ENCODE data around the gene ATG4A. TPM values are rescaled to one million over a fixed set of nuclear protein-coding genes. Genes with fewer than 3 reads are reported as not detected.

Gene ATG4A, protein sequence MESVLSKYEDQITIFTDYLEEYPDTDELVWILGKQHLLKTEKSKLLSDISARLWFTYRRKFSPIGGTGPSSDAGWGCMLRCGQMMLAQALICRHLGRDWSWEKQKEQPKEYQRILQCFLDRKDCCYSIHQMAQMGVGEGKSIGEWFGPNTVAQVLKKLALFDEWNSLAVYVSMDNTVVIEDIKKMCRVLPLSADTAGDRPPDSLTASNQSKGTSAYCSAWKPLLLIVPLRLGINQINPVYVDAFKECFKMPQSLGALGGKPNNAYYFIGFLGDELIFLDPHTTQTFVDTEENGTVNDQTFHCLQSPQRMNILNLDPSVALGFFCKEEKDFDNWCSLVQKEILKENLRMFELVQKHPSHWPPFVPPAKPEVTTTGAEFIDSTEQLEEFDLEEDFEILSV
- 9.6 and 9.8 TPM in 2 replicates for total RNA-seq

DNA sequence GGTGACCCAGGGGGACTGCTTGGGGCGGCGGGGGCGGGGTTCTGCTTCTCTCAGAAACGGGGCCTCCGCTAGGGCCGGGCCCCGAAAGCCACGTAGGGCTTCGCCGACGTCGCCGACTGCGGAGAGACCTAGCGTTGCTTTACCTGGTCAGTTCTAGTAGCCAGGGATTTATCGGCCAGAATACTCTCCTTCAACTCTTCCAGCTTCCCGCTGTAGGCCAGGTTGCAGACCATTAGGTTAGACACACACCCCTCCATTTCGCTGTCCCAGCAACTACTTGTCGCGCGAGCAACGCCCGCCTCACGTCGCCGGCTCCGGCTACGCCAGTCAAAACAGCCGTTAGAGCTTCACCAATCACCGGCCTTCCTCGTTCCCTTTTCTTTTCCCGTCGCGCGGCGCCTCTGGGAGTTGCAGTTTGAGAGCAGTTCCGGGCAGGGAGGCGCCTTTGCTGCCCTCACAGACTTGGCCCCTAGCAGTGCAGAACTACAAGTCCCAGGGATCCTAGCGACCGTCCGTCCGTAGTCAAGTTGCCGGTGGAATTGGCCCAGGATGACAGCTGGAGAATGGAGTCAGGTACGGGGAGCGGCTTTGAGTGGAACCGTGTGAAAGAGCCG is at the start of gene ATG4A, which contains the start of gene PSMD10:
TSS of gene ATG4A (plus strand) at position 515 of the 614 bp plus-strand sequence. CDS start at position 564, 49 bp downstream.
TSS of gene PSMD10 (minus strand) at position 279 of the 614 bp plus-strand sequence. CDS start at position 257, 22 bp downstream.
- H3K4me1 Mint-ChIP-seq (ENCODE audit: low read depth) = peaks cover 17% of the 10 kb centered on the region
- no peak within 1 kb of the TSS for H3K27ac Mint-ChIP-seq
- H3K36me3 Mint-ChIP-seq (ENCODE audit: low read depth) = peaks cover 2% of the 10 kb centered on the region
- H3K27me3 Mint-ChIP-seq (ENCODE audit: insufficient read depth) = no peaks in the 10 kb centered on the region
- DNase-seq (ENCODE audit: low spot score) = peak; percentile 85
- no peaks in the 10 kb centered on the region for H3K9me3 Mint-ChIP-seq
- intact Hi-C loops (cut with micrococcal nuclease) = loop anchor here (1.0 to 5.0 kb wide), 8 partner anchors 56 to 1641 kb away; partner anchors contain the start of genes ACSL4, NCBP2L, PRPS1 and RBM41
- H3K4me3 Mint-ChIP-seq = no peak within 1 kb of the TSS

DNA sequence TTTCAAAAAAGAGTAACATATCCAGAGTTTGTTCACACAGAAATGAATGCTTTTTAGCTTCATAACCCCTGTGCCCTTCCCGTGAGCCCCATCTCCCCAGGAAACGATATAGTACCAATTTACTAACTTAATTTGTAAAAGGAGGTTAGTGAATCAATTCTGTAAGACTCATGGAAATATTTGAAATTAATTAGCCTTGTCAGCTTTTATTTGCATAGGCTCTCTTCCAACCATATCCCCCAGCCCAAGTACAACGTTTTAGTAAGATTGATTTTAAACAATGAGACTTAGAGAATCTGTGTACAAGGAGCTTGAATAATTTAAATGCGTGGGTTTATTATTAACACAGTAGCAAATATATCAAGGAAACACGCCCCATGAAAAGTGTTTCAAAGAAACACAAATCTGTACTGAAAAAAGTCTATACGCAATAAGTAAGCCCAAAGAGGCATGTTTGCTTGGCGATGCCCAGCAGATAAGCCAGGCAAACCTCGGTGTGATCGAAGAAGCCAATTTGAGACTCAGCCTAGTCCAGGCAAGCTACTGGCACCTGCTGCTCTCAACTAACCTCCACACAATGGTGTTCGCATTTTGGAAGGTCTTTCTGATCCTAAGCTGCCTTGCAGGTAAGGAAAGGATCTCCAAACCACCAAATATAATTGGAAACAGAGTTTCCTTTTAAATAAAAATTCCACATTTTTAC is 46.9 kb upstream of the ATG4A start, which contains the start of gene VSIG1:
TSS of gene VSIG1 (plus strand) at position 512 of the 703 bp plus-strand sequence. CDS start at position 578, 66 bp downstream.
- H3K4me3 Mint-ChIP-seq = no peak within 1 kb of the TSS
- no peaks in the 10 kb centered on the region for H3K4me1 Mint-ChIP-seq (ENCODE audit: low read depth)
- DNase-seq (ENCODE audit: low spot score) = no peak
- no peaks in the 10 kb centered on the region for H3K36me3 Mint-ChIP-seq (ENCODE audit: low read depth)
- no peak within 1 kb of the TSS for H3K27ac Mint-ChIP-seq
- H3K27me3 Mint-ChIP-seq (ENCODE audit: insufficient read depth) = peaks cover 2% of the 10 kb centered on the region
- intact Hi-C loops (cut with micrococcal nuclease) = no loop called here
- no peaks in the 10 kb centered on the region for H3K9me3 Mint-ChIP-seq

DNA sequence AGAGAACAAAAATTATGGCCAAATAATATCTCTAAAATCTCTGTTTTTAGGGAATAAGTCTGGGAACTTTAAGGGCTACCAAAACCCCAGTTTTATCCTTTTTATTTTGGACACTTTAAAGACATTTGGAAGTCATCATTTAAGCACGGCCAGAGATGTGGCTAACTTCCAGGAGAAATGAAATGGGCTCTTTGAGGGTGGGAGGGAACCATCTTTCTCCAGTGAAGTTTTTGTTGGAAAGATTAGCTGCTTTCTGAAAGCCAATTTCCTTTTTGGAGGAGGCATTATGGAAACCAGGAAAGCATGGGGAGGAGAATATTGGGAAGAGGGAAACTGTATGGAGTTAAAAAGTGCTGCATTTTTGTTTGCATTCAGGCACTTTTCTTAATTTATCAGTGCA is 41.9 kb upstream of the ATG4A start:
- DNase-seq (ENCODE audit: low spot score) = no peak
- Mint-ChIP-seq H3K27ac (no peak overlapping the region), H3K36me3 (ENCODE audit: low read depth) (no peaks in the 10 kb centered on the region), H3K9me3 (no peaks in the 10 kb centered on the region), H3K4me3 (no peak overlapping the region), H3K27me3 (ENCODE audit: insufficient read depth) (peaks cover 2% of the 10 kb centered on the region), H3K4me1 (ENCODE audit: low read depth) (no peaks in the 10 kb centered on the region)
- intact Hi-C loops (cut with micrococcal nuclease) = no loop called here

DNA sequence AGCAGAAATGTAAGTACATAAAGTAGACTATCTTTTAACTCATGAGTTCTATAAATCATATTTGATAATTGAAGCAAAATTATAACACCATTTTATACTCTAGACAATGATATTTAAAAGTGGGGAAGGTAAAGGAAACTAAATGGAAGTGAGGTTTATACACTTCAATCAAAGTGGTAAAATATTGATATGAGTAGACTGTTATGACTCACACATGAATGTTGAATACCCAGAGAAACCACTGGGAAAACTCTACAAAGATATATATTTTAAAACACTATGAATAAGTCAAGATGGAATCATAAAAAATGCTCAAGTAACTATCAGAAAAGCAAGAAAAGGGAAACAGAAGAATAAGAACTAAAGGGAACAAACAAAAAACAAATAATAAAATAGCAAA is 38.4 kb upstream of the ATG4A start:
- Mint-ChIP-seq H3K9me3 (no peaks in the 10 kb centered on the region), H3K36me3 (ENCODE audit: low read depth) (no peaks in the 10 kb centered on the region), H3K4me3 (no peak overlapping the region), H3K27ac (no peak overlapping the region), H3K27me3 (ENCODE audit: insufficient read depth) (peaks cover 10% of the 10 kb centered on the region), H3K4me1 (ENCODE audit: low read depth) (no peaks in the 10 kb centered on the region)
- intact Hi-C loops (cut with micrococcal nuclease) = no loop called here
- DNase-seq (ENCODE audit: low spot score) = no peak

DNA sequence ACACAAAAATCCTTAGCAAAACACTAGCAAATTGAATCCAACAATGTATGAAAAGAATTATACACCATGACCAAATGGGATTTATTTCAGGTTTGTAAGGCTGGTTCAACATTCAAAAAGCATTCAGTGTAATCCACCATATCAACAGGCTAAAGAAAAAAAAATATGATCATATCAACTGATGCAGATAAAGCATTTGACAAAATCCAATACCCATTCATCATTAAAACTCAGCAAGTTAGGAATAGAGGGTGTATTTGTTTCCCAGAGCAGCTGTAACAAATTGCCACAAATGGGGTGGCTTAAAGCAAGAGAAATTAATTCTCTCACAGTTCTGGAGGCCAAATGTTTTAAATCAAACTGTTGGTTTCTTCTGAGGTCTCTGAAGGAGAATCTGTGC is 36.0 kb upstream of the ATG4A start:
- peaks cover 13% of the 10 kb centered on the region for H3K27me3 Mint-ChIP-seq (ENCODE audit: insufficient read depth)
- H3K4me3 Mint-ChIP-seq = no peak overlapping the region
- no peaks in the 10 kb centered on the region for H3K9me3 Mint-ChIP-seq
- DNase-seq (ENCODE audit: low spot score) = no peak
- no peaks in the 10 kb centered on the region for H3K36me3 Mint-ChIP-seq (ENCODE audit: low read depth)
- H3K4me1 Mint-ChIP-seq (ENCODE audit: low read depth) = no peaks in the 10 kb centered on the region
- intact Hi-C loops (cut with micrococcal nuclease) = no loop called here
- no peak overlapping the region for H3K27ac Mint-ChIP-seq

DNA sequence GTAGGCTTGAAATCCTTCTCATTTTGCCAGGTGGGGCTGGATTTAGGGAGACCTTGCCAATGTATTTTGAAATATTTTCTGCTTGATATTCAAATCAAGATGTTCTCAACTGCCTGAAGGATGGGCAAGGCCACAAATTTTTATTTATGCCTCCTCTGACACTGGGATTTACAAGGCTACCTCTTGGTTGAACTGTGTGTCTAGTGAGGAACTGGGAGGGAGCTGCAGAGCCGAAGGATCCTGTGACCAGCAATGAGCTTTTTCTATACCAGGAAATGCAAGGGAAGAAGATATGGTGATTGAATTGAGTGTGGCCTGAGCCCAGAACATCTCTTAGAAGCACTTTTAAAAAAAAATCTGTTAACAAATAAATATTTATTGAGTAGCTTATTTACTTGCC is 31.8 kb upstream of the ATG4A start:
- Mint-ChIP-seq H3K4me1 (ENCODE audit: low read depth) (no peaks in the 10 kb centered on the region), H3K4me3 (no peak overlapping the region), H3K27ac (no peak overlapping the region), H3K27me3 (ENCODE audit: insufficient read depth) (peaks cover 11% of the 10 kb centered on the region), H3K9me3 (no peaks in the 10 kb centered on the region), H3K36me3 (ENCODE audit: low read depth) (no peaks in the 10 kb centered on the region)
- intact Hi-C loops (cut with micrococcal nuclease) = no loop called here
- no peak for DNase-seq (ENCODE audit: low spot score)

DNA sequence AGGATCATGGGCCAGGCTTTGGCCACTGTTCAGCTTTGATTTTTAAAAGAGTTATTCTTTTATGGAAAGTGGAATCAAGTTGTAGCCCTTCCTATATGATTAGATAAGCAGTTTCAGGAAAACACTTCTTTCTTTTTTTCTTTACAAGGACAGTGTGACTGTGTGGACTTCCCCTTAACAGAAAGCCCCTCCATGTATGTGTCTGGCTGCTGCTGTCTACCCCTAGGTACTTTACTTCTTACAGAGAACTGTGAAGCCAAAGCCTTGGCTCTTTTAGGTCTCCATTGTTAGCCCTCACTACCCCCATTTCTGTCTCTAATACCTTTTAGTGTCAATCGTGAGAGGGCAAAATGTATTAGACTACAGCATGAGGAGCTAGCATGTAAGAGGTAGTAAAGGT is 27.6 kb upstream of the ATG4A start:
- intact Hi-C loops (cut with micrococcal nuclease) = no loop called here
- no peak overlapping the region for H3K27ac Mint-ChIP-seq
- no peaks in the 10 kb centered on the region for H3K4me1 Mint-ChIP-seq (ENCODE audit: low read depth)
- no peak for DNase-seq (ENCODE audit: low spot score)
- no peak overlapping the region for H3K4me3 Mint-ChIP-seq
- H3K9me3 Mint-ChIP-seq = no peaks in the 10 kb centered on the region
- peaks cover 5% of the 10 kb centered on the region for H3K27me3 Mint-ChIP-seq (ENCODE audit: insufficient read depth)
- H3K36me3 Mint-ChIP-seq (ENCODE audit: low read depth) = no peaks in the 10 kb centered on the region

DNA sequence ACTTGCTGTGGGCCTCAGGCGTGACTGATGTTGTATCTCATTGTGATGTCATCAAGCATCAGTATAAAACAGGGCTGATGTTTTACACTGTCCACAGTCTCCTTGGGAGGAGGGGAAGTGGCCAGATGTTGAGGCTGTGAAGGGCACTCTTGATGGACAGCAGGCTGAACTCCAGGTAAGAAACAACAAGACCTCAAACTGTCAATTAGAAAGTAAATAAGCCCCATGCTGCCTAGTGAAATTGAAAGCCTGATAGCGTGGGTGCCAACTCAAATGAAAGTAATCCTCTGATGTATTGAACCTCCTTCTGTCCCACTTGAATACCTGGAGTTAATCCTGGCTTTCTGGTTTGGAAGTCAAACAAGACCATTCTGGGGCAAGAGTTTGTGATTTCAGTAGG is 27.0 kb upstream of the ATG4A start:
- intact Hi-C loops (cut with micrococcal nuclease) = no loop called here
- H3K36me3 Mint-ChIP-seq (ENCODE audit: low read depth) = no peaks in the 10 kb centered on the region
- peaks cover 6% of the 10 kb centered on the region for H3K27me3 Mint-ChIP-seq (ENCODE audit: insufficient read depth)
- H3K4me1 Mint-ChIP-seq (ENCODE audit: low read depth) = no peaks in the 10 kb centered on the region
- no peak overlapping the region for H3K27ac Mint-ChIP-seq
- no peak for DNase-seq (ENCODE audit: low spot score)
- no peak overlapping the region for H3K4me3 Mint-ChIP-seq
- H3K9me3 Mint-ChIP-seq = no peaks in the 10 kb centered on the region

DNA sequence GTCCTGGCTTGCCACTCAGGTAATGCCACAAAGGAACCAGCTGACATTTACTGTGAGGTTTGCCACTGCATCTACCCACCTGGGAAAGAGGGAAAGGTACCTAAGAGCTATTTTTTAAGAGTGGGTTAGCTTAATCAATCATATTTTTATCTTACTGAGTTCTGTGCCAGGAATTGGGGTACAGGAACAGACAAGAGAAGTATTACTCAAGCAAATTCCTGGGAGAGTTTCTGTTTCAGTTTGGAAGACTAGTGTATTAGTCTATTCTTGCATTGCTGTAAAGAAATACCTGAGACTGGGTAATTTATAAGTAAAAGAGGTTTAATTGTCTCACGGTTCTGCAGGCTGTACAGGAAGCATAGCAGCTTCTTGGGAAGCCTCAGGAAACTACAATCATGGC is 23.5 kb upstream of the ATG4A start:
- no peak for DNase-seq (ENCODE audit: low spot score)
- Mint-ChIP-seq H3K4me1 (ENCODE audit: low read depth) (no peaks in the 10 kb centered on the region), H3K36me3 (ENCODE audit: low read depth) (no peaks in the 10 kb centered on the region), H3K9me3 (no peaks in the 10 kb centered on the region), H3K27me3 (ENCODE audit: insufficient read depth) (peaks cover 6% of the 10 kb centered on the region), H3K4me3 (no peak overlapping the region), H3K27ac (no peak overlapping the region)
- intact Hi-C loops (cut with micrococcal nuclease) = no loop called here

DNA sequence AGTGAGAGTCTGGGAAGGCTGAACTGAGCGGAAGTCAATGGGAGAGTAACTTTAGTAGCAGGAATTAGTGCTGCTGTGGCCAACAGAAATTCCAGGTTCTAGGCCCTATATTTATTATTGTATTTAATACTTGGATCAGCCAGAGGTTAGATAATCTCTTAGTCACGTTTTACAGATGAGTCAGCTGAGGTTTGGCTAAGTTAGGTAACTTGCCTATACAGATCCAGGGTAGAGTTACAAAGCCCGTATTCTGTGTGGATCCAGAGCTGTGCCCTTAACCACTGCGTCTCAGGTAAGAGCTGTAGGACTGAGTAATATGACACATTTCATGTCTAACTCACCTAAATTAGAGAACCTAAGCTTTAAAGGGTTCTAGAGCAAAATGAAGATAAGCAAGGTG is 20.7 kb upstream of the ATG4A start:
- Mint-ChIP-seq H3K4me1 (ENCODE audit: low read depth) (no peaks in the 10 kb centered on the region), H3K4me3 (no peak overlapping the region), H3K36me3 (ENCODE audit: low read depth) (no peaks in the 10 kb centered on the region), H3K27ac (no peak overlapping the region), H3K9me3 (no peaks in the 10 kb centered on the region), H3K27me3 (ENCODE audit: insufficient read depth) (peaks cover 6% of the 10 kb centered on the region)
- intact Hi-C loops (cut with micrococcal nuclease) = loop anchor here (5.0 kb wide), 1 partner anchor 414 kb away; no protein-coding TSS in a partner anchor
- no peak for DNase-seq (ENCODE audit: low spot score)

DNA sequence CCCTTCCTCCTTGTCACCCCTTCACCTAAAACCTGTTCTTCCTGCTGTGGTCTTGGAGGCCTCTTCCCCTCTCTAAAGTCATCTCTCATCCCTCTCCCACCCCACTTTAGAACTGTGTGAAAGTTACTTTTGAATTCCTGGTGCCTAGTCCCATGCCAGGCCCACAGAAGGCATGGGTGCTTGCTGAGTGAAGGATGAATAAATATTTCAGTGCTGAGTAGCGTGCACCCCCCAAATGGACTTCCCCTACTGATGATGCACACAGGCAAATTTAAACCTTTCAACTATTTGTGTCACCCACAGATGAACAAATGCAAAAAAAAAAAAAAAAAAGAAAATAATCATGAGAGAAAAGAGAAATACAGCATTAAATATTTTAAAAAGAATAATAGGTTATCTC is 20.0 kb upstream of the ATG4A start:
- no peak for DNase-seq (ENCODE audit: low spot score)
- intact Hi-C loops (cut with micrococcal nuclease) = loop anchor here (5.0 kb wide), 1 partner anchor 414 kb away; no protein-coding TSS in a partner anchor
- no peaks in the 10 kb centered on the region for H3K36me3 Mint-ChIP-seq (ENCODE audit: low read depth)
- H3K4me3 Mint-ChIP-seq = no peak overlapping the region
- no peak overlapping the region for H3K27ac Mint-ChIP-seq
- H3K27me3 Mint-ChIP-seq (ENCODE audit: insufficient read depth) = peaks cover 6% of the 10 kb centered on the region
- no peaks in the 10 kb centered on the region for H3K4me1 Mint-ChIP-seq (ENCODE audit: low read depth)
- H3K9me3 Mint-ChIP-seq = no peaks in the 10 kb centered on the region

DNA sequence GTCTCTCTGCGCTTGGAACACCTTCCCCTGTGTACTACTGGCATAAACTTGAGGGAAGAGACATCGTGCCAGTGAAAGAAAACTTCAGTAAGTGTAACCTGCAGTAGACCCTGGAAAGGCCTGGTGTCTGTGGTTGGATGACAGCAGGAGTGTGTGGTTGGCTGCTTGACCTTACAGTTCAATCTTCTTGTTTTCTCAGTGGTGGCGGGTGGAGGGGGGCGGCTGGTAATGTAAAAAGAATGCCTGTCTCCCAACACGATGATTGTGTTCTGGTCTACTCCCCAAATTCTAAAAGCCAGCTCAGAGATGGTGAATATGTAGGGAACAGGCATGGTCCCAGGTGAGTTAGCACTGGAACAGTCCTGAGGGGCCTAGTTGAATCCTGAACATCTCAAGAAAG is 18.8 kb upstream of the ATG4A start:
- Mint-ChIP-seq H3K27ac (no peak overlapping the region), H3K4me1 (ENCODE audit: low read depth) (no peaks in the 10 kb centered on the region), H3K4me3 (no peak overlapping the region), H3K27me3 (ENCODE audit: insufficient read depth) (peaks cover 6% of the 10 kb centered on the region), H3K9me3 (no peaks in the 10 kb centered on the region), H3K36me3 (ENCODE audit: low read depth) (no peaks in the 10 kb centered on the region)
- DNase-seq (ENCODE audit: low spot score) = no peak
- intact Hi-C loops (cut with micrococcal nuclease) = loop anchor here (1.0 to 5.0 kb wide), 6 partner anchors 52 to 1178 kb away; partner anchors contain the start of gene NCBP2L

DNA sequence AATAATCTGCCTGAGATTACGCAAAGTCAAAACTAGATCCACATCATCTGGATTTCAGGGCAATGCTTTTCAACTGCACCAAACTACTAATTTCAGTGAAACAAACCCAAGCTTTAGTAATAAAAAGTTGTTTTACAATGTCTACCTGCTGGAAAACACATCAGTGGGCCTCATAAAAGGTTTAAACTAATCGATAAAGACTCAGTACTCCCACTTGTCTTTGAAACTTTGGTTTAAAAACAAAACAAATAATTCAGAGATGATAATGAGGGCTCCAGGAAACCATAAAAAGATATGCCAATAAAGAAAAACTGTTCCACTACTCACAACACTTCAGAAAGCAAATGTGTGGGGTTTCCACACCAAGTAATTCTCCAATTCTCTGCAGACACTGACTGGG is 10.5 kb upstream of the ATG4A start:
- H3K9me3 Mint-ChIP-seq = no peaks in the 10 kb centered on the region
- H3K36me3 Mint-ChIP-seq (ENCODE audit: low read depth) = peaks cover 4% of the 10 kb centered on the region
- no peaks in the 10 kb centered on the region for H3K27me3 Mint-ChIP-seq (ENCODE audit: insufficient read depth)
- H3K4me3 Mint-ChIP-seq = no peak overlapping the region
- intact Hi-C loops (cut with micrococcal nuclease) = no loop called here
- no peak overlapping the region for H3K27ac Mint-ChIP-seq
- no peak for DNase-seq (ENCODE audit: low spot score)
- H3K4me1 Mint-ChIP-seq (ENCODE audit: low read depth) = no peaks in the 10 kb centered on the region

Data from activated T-helper 1 cell treated with anti-CD3 and anti-CD28 coated beads, Interleukin-12 subunit alpha, Interleukin-12 subunit beta, Interleukin-2, Interleukin-4 antibody, amounts not matched to agents 30 ng/mL and 10 ng/mL and 1 ng/mL, durations not matched to agents 14 hours and 24 hours and 36 hours (primary cell).